Panc1 (cell line): ENCODE data around the gene ADARB2. TPM values are rescaled to one million over a fixed set of nuclear protein-coding genes. Genes with fewer than 3 reads are reported as not detected.

Experiments
- ATAC-seq: fragments of 200-7000 bp; cut with Tn5 transposase; 2 replicates; pipeline ENCODE4 v1.9.1; 2020; ENCODE audit warnings: mild to moderate bottlenecking, moderate library complexity
- BruUV-seq: library from RNA; stranded (reverse); fragments of 400-500 nt; replicated peaks from 2 replicates; lab custom pipeline; 2021; lab: Mats Ljungman, UMichigan
- CTCF ChIA-PET: fragments of 300-600 bp; sonication (Branson Sonifier 250); formaldehyde crosslinking; loops from one replicate; lab custom pipeline; 2022; ENCODE audit warnings: antibody characterized with exemption; lab: Charles Lee
- POLR2A ChIA-PET: fragments of 300-600 bp; sonication (Branson Sonifier 250); formaldehyde crosslinking; loops from one replicate; lab custom pipeline; 2022; ENCODE audit warnings: antibody characterized with exemption; lab: Charles Lee
- DNase-seq: peaks from one replicate; pipeline ENCODE4 v3.0.0-alpha.2; 2010; ENCODE audit warnings: low read depth, low spot score
- H3K27ac ChIP-seq: 2 replicates; pipeline ENCODE4 v1.5.1; 2011; ENCODE audit warnings: mild to moderate bottlenecking, low read length, inconsistent platforms
- H3K27me3 ChIP-seq: fragments of 200-500 bp; sonication (Bioruptor generic); 2 replicates; pipeline ENCODE4 v1.6.0; 2014; ENCODE audit warnings: low read length, inconsistent platforms; ENCODE audit not compliant: control insufficient read depth, insufficient read depth
- H3K36me3 ChIP-seq: fragments of 200-500 bp; sonication (Bioruptor generic); 2 replicates; pipeline ENCODE4 v1.5.1; 2014; ENCODE audit warnings: inconsistent platforms, mild to moderate bottlenecking, low read length, moderate library complexity; ENCODE audit not compliant: control insufficient read depth, insufficient read depth
- H3K4me1 ChIP-seq: 2 replicates; pipeline ENCODE4 v1.5.1; 2011; ENCODE audit warnings: inconsistent platforms, mild to moderate bottlenecking, low read length, moderate library complexity; ENCODE audit not compliant: control insufficient read depth, insufficient read depth
- H3K4me3 ChIP-seq, 2 experiments: 2 replicates each; pipeline ENCODE4 v1.5.1; 2011 to 2012; ENCODE audit warnings: low read depth in 2 of 2, low read length in 2 of 2, mild to moderate bottlenecking in 2 of 2, inconsistent platforms in 1 of 2, moderate library complexity in 1 of 2
- H3K9me3 ChIP-seq: fragments of 200-500 bp; sonication (Bioruptor generic); 2 replicates; pipeline ENCODE4 v1.5.1; 2014; ENCODE audit warnings: low read depth, mild to moderate bottlenecking, inconsistent platforms, low read length, moderate library complexity; ENCODE audit not compliant: control insufficient read depth, insufficient read depth
- POLR2AphosphoS5 ChIP-seq: IDR thresholded peaks from 2 replicates; pipeline ENCODE4 v1.6.1; 2012; ENCODE audit warnings: mild to moderate bottlenecking, low read depth, low read length, moderate library complexity
- SIN3A ChIP-seq: IDR thresholded peaks from 2 replicates; pipeline ENCODE4 v1.6.1; 2012; ENCODE audit warnings: low read depth, mild to moderate bottlenecking, low read length, moderate library complexity, borderline replicate concordance; ENCODE audit not compliant: insufficient read depth
- TCF7L2 ChIP-seq: IDR thresholded peaks from 2 replicates; pipeline ENCODE4 v1.6.1; 2011; ENCODE audit warnings: mild to moderate bottlenecking, low read depth, low read length, inconsistent platforms
- in situ Hi-C: cut with HindIII; loops from 2 replicates; pipeline ENCODE4 v1.10.0; 2016; ENCODE audit warnings: low sequenced_read_pairs, low pct_unique_long_range_greater_than_20kb
- intact Hi-C: fragments of 100-400 bp; cut with micrococcal nuclease; formaldehyde crosslinking; loops from one replicate; pipeline ENCODE4 v1.10.0; 2022; ENCODE audit not compliant: unreplicated experiment
- total RNA-seq: library from RNA; stranded (reverse); gene quantifications from one replicate; pipeline ENCODE4 v1.2.1, GENCODE V29; 2021; ENCODE audit not compliant: unreplicated experiment
- TF ChIP-seq, protein P1 (sequence below), 2 experiments: IDR thresholded peaks; 2 replicates each; pipeline ENCODE4 v1.6.1; 2011 to 2012; ENCODE audit warnings: low read depth in 2 of 2, control low read depth in 1 of 2, low read length in 1 of 2, mild to moderate bottlenecking in 1 of 2, moderate library complexity in 1 of 2; ENCODE audit not compliant: insufficient read depth in 1 of 2
- TF ChIP-seq, protein P2 (sequence below): fragments of 450-650 bp; IDR thresholded peaks from 2 replicates; pipeline ENCODE4 v1.5.1; 2017; ENCODE audit warnings: mild to moderate bottlenecking

The ADARB2 gene
- total RNA-seq, 1 experiment from 2014 or later, result 0.31 TPM

DNA sequence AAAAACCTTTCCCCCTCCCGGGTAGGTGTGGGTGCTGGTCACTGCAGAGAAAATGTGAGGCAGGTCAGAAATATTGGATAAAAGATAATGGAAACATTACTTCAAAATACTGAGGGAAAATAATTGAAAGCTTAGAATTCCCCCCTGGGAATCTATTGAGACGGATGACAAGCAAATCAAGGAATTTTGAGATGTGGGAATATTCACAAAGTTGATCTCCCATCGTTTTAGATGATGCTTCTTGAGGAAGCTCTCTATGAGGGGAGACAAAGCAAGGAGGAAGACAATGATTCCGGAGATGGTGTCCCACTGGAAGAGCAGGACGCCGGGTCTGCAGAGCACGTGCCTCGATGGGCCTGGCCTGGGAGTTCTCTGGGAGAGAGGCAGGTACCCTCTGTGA is 470.2 kb downstream of the ADARB2 start:
- ATAC-seq (no peak), DNase-seq (no peak)
- in situ Hi-C loops (no loop called here), intact Hi-C loops (no loop called here)
- no TSS peak for BruUV-seq
- H3K27ac ChIP-seq, result no peak overlapping the region
- no peaks in the 10 kb centered on the region for H3K4me1 ChIP-seq
- no peaks in the 10 kb centered on the region; the same call in 1 of the 2 replicates for H3K27me3 ChIP-seq
- ChIA-PET CTCF (interaction anchor here (0.6 kb wide), 1 partner anchor 477 kb away, joined by 3 read pairs; no protein-coding TSS in a partner anchor), POLR2A (no interaction called here)
- no peaks in the 10 kb centered on the region for H3K36me3 ChIP-seq
- no peaks in the 10 kb centered on the region for H3K9me3 ChIP-seq
- no peak overlapping the region for H3K4me3 ChIP-seq
- TF ChIP-seq, protein P1, sequence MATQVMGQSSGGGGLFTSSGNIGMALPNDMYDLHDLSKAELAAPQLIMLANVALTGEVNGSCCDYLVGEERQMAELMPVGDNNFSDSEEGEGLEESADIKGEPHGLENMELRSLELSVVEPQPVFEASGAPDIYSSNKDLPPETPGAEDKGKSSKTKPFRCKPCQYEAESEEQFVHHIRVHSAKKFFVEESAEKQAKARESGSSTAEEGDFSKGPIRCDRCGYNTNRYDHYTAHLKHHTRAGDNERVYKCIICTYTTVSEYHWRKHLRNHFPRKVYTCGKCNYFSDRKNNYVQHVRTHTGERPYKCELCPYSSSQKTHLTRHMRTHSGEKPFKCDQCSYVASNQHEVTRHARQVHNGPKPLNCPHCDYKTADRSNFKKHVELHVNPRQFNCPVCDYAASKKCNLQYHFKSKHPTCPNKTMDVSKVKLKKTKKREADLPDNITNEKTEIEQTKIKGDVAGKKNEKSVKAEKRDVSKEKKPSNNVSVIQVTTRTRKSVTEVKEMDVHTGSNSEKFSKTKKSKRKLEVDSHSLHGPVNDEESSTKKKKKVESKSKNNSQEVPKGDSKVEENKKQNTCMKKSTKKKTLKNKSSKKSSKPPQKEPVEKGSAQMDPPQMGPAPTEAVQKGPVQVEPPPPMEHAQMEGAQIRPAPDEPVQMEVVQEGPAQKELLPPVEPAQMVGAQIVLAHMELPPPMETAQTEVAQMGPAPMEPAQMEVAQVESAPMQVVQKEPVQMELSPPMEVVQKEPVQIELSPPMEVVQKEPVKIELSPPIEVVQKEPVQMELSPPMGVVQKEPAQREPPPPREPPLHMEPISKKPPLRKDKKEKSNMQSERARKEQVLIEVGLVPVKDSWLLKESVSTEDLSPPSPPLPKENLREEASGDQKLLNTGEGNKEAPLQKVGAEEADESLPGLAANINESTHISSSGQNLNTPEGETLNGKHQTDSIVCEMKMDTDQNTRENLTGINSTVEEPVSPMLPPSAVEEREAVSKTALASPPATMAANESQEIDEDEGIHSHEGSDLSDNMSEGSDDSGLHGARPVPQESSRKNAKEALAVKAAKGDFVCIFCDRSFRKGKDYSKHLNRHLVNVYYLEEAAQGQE (IDR thresholded peaks at IDR 0.05; ENCODE audit: insufficient read depth in 1 of 2, low read depth in 2 of 2, low read length in 1 of 2), result no peak
- no peak for TF ChIP-seq TCF7L2

DNA sequence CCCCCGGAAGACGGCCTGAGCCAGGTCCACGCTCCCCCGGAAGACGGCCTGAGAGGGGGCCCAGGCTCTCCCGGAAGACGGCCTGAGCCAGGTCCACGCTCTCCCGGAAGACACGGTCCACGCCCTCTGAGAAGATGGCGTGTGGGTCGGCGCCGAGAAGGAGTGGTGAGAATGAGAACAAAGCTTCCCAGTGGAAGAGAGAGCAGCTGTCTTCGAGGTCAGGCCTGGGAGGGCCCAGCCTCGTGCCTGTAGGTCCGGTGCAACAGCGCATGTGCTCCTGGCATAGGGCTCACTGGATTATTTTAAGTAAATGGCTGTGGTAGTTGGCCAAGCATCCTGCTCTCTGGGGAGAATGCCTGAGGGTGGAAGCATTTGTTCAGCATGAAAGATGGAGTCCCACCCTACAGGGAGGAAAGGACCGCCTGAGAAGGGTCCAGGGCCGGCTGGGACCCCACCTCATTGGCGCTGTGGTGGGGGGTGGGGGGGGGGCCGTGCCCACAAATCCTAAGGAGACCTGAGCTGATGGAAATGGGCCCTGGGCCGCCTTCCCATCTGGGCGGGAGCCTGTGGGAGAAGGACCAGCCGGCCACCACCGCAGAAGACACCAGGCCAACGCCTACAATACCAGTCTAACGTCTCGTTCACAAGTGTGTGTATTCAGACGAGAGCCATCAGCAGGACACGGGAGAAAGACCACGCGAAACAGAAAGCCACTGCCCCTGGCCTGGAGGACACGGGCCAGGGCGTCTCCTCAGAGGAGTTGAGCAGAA is 471.1 kb downstream of the ADARB2 start:
- no peak for ATAC-seq
- TF ChIP-seq, protein P2, sequence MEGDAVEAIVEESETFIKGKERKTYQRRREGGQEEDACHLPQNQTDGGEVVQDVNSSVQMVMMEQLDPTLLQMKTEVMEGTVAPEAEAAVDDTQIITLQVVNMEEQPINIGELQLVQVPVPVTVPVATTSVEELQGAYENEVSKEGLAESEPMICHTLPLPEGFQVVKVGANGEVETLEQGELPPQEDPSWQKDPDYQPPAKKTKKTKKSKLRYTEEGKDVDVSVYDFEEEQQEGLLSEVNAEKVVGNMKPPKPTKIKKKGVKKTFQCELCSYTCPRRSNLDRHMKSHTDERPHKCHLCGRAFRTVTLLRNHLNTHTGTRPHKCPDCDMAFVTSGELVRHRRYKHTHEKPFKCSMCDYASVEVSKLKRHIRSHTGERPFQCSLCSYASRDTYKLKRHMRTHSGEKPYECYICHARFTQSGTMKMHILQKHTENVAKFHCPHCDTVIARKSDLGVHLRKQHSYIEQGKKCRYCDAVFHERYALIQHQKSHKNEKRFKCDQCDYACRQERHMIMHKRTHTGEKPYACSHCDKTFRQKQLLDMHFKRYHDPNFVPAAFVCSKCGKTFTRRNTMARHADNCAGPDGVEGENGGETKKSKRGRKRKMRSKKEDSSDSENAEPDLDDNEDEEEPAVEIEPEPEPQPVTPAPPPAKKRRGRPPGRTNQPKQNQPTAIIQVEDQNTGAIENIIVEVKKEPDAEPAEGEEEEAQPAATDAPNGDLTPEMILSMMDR, result no peak
- in situ Hi-C loops (no loop called here), intact Hi-C loops (no loop called here)
- Histone ChIP-seq H3K27ac (no peak overlapping the region), H3K9me3 (no peaks in the 10 kb centered on the region), H3K36me3 (no peaks in the 10 kb centered on the region), H3K4me3 (no peak overlapping the region), H3K27me3 (no peaks in the 10 kb centered on the region; the same call in 1 of the 2 replicates), H3K4me1 (no peaks in the 10 kb centered on the region)
- no TSS peak for BruUV-seq
- ChIA-PET CTCF (interaction anchor here (0.6 kb wide), 1 partner anchor 476 kb away, joined by 3 read pairs; no protein-coding TSS in a partner anchor), POLR2A (no interaction called here)
- DNase-seq, result no peak

DNA sequence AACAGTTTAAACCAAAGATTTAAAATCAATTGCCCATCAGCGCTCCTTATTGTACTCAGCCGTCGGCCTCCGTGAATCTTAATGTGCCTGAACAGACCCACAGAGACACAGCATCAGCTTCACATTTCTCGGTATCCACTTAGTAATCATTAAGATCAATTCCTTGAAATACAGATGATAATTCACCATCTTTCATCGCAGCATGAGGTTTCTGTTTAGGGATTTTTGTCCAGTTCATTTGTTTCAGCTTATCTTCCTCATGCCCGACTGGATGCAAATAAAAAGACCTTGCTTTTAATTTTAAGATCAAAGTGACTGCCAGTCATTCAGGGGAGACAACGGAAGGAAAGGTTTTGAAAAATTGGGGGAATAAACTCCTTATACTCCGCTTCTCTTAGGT is 473.3 kb downstream of the ADARB2 start:
- Histone ChIP-seq H3K27ac (no peak overlapping the region), H3K9me3 (no peaks in the 10 kb centered on the region), H3K27me3 (no peaks in the 10 kb centered on the region; the same call in 1 of the 2 replicates), H3K4me3 (no peak overlapping the region), H3K36me3 (no peaks in the 10 kb centered on the region), H3K4me1 (no peaks in the 10 kb centered on the region)
- ChIA-PET CTCF (no interaction called here), POLR2A (no interaction called here)
- ATAC-seq (no peak), DNase-seq (no peak)
- TF ChIP-seq SIN3A, result no peak
- TF ChIP-seq TCF7L2, result no peak
- TF ChIP-seq, protein P2, result no peak
- no peak for TF ChIP-seq POLR2AphosphoS5
- TF ChIP-seq, protein P1 (IDR thresholded peaks at IDR 0.05; ENCODE audit: insufficient read depth in 1 of 2, low read depth in 2 of 2, low read length in 1 of 2), result no peak
- in situ Hi-C loops, result no loop called here
- intact Hi-C loops, result no loop called here
- no TSS peak for BruUV-seq
